Amniotic epithelial cell (primary cell): ENCODE data around the gene BRIP1.
A peak's percentile ranks its signal among the peaks of the same experiment; 100 is the strongest.
"Not testable (repeated sequence)": the region's sequence is repeated elsewhere in the genome, so short reads cannot be mapped to it uniquely, and the experiment has no call there.

Experiments
- DNase-seq: peaks from one replicate; pipeline ENCODE4 v3.0.0-alpha.2; 2010; ENCODE audit warnings: low read depth

The BRIP1 gene

GRCh38 chr17:61862975-61863800 lies at the start of gene BRIP1:
BRIP1 (minus strand) TSS chr17:61863528; CDS start chr17:61861539, 1,989 bp downstream.
- DNase-seq = peak; percentile 92

DNA sequence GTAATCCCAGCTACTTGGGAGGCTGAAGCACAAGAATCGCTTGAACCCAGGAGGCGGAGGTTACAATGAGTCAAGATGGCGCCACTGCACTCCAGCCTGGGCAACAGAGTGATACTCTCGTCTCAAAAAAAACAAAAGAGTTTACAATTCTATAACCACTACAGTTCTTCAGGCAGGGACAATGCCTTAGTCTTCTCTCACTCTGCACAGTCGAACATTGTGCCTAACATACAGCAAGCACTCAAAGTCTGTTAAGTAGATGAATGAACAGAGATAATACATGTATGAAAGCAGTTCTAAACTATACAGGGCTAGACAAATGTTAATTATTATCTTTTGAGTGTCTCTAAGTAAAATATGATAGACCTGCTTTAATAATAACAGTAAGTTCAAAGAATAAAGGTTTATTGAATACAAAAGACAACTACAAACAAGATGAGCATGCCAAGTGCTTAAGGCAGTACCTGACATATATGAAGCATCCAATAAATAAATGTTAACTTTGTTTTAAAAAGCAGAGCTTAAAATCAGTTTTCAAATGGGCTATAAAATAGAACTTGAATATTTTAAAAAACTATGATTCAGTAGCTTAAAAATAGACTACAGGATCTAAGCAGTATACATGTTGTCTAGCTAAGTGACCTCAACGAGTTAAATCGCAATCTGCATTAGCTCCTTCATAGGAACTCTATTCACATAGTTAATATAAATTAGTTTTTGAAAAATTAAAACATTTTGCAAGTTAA lies 45.1 kb upstream of the BRIP1 start:
- no peak for DNase-seq

DNA sequence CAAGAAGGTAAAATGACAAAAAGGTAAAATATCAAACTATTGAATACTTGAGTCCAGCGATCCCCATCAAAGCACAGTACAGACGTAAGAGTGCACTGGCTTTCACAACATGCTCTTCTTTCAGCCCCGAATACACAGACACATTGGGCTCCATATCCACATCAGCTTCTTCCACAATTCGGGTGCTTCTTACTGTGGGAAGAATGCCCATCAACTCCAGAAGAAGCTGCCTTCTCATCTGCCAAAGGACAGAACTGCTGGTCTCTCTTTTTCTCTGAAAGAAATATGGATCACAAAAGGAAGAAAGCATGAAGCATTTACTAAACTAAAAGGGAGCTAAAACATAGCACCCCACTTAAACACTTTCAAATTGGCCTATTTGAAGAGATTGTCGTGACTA lies 44.0 kb upstream of the BRIP1 start:
- DNase-seq = no peak

DNA sequence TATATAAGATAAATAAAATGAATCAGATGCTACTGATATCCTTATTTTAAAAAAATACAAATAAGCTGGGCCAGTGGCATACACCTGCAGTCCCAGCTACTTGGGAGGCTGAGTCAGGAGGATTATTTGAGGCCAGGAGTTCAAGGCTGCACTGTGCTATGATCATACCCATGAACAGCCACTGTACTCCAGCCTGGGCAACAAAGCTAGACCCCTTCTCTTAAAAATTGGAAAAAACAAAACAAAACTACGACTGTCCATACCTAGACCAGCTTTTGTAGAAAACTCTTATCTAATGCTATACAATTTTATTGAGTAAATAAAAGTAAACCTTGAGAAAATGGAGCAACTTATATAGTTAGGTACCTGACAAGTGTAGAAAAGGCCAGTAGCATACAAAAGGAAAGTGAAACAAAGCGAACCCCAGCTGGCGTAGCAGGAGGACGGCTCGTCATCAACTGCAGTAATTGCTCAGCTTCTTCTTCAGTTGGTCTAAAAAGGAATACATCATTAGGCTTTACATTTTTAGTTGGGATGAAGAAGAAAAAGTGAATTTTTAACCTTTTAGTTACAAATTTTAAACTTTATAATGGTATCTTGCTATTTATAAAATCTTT lies 40.9 kb upstream of the BRIP1 start:
- DNase-seq = no peak

DNA sequence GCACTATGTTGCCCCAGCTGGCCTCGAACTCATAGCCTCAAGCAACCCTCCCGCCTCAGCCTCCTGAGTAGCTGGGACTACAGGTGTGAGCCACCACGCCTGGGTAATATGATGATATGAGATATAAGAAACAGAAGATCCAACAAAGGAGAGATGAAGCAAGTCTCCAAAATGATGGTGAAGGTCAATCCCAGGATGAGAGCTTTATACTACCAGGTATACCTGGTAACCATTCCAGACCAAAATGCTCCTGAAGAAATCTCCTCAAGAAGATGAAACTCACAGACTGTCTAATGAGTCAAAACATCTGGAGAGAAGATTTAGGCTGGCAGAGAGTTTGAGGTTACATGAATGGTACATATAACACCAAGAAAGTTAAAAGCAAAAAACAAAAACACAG lies 39.9 kb upstream of the BRIP1 start:
- no peak for DNase-seq

DNA sequence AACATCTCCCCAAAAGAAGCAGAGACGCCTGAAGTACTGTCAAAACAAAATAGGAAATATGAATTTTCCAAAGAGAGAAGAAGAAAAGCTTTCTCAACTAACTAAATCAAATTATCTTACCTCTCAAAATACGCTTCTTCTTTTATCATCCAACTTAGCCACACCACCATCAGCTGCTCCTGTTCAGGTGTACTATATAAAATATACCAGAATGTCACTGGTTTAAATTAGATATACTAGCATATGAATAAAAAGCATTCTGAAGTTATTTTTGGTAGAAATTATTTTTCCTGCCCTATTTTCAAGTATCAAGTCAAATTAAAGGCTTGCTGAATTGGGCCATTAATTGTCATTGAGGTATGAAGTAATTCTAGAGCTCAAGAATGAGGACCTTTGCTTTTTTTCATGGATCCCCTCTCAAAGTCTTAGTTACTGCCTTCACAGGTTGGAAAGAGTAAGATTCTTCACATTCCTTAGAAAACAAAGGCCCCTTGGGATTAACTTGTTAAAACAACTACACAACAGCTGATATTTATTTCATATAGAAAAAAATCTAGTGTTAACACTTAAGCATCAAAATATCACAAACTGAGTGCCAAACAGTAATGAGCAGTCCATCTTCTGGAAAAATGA lies 34.3 kb upstream of the BRIP1 start:
- no peak for DNase-seq

DNA sequence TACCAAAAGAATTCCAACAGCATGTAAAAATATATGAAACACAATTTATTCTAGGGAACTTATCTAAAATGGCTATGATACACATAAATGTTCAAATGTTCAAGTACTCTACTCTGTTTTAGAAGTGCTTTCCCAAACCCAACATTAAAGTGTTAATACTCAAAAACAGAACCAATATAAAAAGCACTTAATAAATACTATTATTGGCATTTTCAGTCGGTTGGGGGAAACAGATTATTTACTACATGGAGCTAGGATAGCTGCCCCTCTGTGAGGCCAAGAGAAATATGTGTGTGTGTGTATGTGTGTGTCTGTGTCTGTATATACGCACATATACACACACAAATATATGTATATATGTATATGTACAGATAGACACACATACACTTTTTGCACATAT lies 32.1 kb upstream of the BRIP1 start:
- no peak for DNase-seq

DNA sequence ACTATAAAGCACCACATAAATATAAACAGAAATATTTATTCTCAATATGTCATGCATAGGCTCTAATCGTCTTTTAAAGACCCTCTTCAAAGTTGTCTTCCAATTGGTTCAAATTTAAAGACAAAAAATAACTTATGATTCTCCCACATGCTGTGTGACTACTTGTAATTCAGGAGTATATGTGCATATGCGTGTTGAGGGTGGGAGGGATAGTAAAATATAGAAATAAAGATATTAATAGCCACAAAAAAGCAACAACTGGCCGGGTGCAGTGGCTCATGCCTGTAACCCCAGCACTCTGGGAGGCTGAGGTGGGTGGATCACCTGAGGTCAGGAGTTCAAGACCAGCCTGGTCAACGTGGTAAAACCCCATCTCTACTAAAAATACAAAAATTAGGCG lies 31.0 kb upstream of the BRIP1 start:
- DNase-seq = not testable (repeated sequence)

GRCh38 chr17:61887733-61888132 lies 24.4 kb upstream of the BRIP1 start:
- not testable (repeated sequence) for DNase-seq

DNA sequence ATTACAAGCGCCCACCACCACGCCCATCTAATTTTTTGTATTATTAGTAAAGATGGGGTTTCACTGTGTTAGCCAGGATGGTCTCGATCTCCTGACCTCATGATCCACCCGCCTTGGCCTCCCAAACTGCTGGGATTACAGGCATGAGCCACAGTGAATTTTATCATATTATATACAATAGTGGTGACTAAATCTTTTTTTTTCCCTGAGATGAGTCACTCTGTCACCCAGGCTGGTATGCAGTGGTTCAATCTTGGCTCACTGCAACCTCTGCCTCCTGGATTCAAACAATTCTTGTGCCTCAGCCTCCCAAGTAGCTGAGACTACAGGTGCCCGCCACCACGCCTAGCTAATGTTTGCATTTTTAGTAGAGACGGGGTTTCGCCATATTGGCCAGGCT lies 22.5 kb upstream of the BRIP1 start:
- DNase-seq = peak; percentile 32

DNA sequence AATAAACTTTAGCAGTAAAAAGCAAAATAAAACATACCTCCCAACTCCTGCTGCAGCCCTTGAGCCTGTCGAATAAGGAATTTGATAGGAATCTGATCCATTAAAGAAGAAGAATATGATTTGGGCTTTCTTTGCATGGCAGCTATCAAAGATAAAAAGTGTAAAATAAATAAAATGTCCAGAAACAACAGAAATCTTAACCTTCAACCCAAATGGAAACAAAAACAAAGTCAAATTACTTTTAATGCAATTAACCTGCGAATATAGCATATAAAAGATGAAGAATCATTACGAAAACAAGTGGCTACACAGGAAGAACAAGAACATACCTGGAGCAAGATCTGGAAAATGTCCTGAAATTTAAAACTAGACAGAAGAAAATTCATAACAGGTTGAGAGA lies 21.5 kb upstream of the BRIP1 start:
- no peak for DNase-seq

DNA sequence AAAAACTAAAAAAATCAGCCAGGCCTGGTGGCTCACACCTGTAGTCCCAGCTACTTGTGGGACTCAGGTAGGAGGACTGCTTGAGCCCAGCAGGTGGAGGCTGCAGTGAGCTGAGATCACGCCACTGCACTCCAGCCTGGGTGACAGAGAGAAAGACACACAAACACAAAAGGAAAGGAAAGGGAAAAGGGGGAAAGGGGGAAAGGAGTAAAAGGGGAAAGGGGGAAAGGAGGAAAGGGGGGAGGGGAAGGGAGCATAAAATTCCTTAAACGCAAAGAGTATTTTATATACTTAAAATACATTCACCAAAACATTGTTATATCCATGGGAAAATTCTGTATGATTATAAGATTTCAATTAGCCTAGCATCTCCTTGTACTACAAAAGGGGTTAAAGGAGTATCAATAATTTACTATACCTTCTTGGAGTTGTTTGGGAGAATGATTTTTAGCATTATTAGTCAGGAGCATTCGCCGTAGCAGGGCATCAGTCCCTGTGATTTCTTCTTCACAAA lies 17.3 kb upstream of the BRIP1 start:
- DNase-seq = no peak

- peak; percentile 45 for DNase-seq
Observed at GRCh38 chr17:61878984-61879612, 15.8 kb upstream of the BRIP1 start.

DNA sequence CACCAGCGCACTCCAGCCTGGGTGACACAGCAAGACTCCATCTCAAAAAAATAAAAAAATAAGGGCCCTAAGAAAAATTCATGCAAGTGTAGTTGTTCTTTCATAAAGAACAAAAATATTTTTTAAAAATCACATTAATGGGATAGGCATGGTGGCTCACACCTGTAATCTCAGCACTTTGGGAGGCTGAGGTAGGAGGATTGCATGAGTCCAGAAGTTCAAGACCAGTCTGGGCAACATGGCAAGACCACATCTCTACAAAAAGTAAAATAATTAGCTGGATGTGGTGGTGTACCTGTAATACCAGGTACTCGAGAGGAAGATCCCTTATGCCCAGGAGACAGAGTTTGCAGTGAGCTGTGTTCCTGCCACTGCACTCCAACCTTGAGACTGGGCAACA lies 15.2 kb upstream of the BRIP1 start:
- no peak for DNase-seq

GRCh38 chr17:61877837-61878236 lies 14.5 kb upstream of the BRIP1 start:
- DNase-seq = no peak

- no peak for DNase-seq
Observed at GRCh38 chr17:61875804-61876203, 12.5 kb upstream of the BRIP1 start.

GRCh38 chr17:61875285-61875684 lies 12.0 kb upstream of the BRIP1 start:
- DNase-seq = no peak

DNA sequence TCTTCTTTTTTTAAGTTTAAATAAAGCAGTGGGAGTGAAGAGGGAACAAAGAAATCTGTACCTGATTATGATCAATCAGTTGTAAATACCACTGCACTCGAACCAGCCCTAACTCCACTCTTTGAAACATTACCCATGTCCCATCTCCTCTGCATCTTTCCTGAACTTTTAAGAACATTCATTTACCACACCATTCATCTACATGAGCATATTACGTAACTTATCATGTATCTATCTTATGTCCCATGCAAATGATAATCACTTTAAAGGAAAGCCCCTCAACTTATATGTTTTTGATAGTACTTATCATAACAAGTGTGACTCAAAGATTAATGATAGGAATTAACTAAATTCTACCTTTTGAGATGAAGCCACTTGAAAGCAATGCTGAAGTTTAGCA lies 10.7 kb upstream of the BRIP1 start:
- DNase-seq = no peak

GRCh38 chr17:61872099-61872498 lies 8.8 kb upstream of the BRIP1 start:
- DNase-seq = no peak

- DNase-seq = no peak
Observed at GRCh38 chr17:61869138-61869537, 5.8 kb upstream of the BRIP1 start.

DNA sequence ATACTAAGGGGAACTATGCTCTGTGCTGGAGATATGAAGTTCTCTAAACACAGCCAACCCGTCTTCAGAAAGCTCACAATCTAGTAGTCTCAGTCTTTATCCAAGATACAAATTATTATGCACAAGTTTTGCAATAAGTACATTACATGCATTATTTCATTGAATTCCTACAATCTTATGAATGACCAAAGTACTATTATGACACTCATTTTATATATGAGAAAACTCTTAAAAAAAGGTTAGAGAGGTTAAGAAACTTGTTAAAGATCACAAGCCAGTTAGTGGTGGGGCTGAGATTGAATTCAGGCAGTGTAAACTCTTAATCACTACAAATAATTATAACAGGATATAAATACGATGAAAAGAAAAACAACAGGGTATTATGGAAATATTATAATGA lies 4.7 kb upstream of the BRIP1 start:
- no peak for DNase-seq

DNA sequence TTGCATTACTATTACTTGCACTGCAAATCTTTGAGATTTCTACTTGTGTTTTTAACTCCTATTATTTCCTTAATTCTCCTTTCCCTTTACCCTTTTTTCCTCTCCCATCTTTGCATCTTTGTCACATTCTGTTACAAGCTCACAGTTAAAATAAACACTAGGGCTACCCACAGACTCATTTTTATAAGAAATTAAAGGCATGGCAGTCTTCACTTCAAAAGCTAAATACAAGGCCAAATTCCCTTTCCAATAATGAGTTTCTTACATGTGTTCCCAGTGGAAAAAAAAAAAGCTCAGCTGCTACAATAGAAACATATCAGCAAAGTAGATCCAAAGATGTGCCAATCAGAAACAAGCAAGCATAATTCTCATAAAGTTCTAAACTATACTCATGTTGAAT lies 3.7 kb upstream of the BRIP1 start:
- DNase-seq = no peak
